WTC11 (cell line): ENCODE results near the gene DYDC1. TPM values are rescaled to one million over a fixed set of nuclear protein-coding genes. Genes with fewer than 3 reads are reported as not detected.

Experiments used
- ATAC-seq: fragments of 200-7000 bp; cut with Tn5 transposase; 2 replicates; pipeline ENCODE4 v1.10.0; 2021; ENCODE audit warnings: mild to moderate bottlenecking, moderate library complexity
- CTCF ChIA-PET: fragments of 300-600 bp; sonication (Branson Sonifier 250); formaldehyde crosslinking; loops from one replicate; lab custom pipeline; 2021; ENCODE audit warnings: antibody characterized with exemption; lab: Charles Lee
- POLR2A ChIA-PET: fragments of 350-600 bp; sonication (Branson Sonifier 250); formaldehyde crosslinking; loops from one replicate; lab custom pipeline; 2021; ENCODE audit warnings: antibody characterized with exemption; lab: Charles Lee
- DNase-seq: peaks from one replicate; pipeline ENCODE4 v3.0.0; 2021; ENCODE audit warnings: low spot score
- H3K27ac Mint-ChIP-seq: 2 replicates; pipeline ENCODE4 v1.8.0; 2021; ENCODE audit warnings: mixed read lengths
- H3K27me3 Mint-ChIP-seq: 2 replicates; pipeline ENCODE4 v1.8.0; 2021; ENCODE audit warnings: low read depth, mild to moderate bottlenecking, moderate library complexity, mixed read lengths
- H3K36me3 Mint-ChIP-seq: 2 replicates; pipeline ENCODE4 v1.8.0; 2021; ENCODE audit warnings: mixed read lengths
- H3K4me1 Mint-ChIP-seq: 2 replicates; pipeline ENCODE4 v1.8.0; 2022; ENCODE audit warnings: mixed read lengths
- H3K4me3 Mint-ChIP-seq: 2 replicates; pipeline ENCODE4 v1.8.0; 2021; ENCODE audit warnings: mild to moderate bottlenecking, moderate library complexity, mixed read lengths
- H3K9me3 Mint-ChIP-seq: 2 replicates; pipeline ENCODE4 v1.8.0; 2021; ENCODE audit warnings: mixed read lengths
- E2F4 ChIP-seq: sonication (generic); formaldehyde crosslinking; IDR thresholded peaks from 2 replicates; pipeline ENCODE4 v1.8.1; 2022; ENCODE audit warnings: low read depth, mild to moderate bottlenecking, moderate library complexity, missing genetic modification reagents, borderline replicate concordance
- ESRRA ChIP-seq: sonication (generic); formaldehyde crosslinking; IDR thresholded peaks from 2 replicates; pipeline ENCODE4 v1.8.1; 2022; ENCODE audit warnings: mild to moderate bottlenecking, missing genetic modification reagents, borderline replicate concordance
- FOXP1 ChIP-seq: sonication (generic); formaldehyde crosslinking; IDR thresholded peaks from 2 replicates; pipeline ENCODE4 v1.8.0; 2022; ENCODE audit warnings: missing genetic modification reagents, mild to moderate bottlenecking, moderate library complexity, borderline replicate concordance
- NFATC4 ChIP-seq: fragments of 250-450 bp; sonication (Bioruptor Pico); IDR thresholded peaks from 2 replicates; pipeline ENCODE4 v1.9.0; 2021; ENCODE audit warnings: mild to moderate bottlenecking
- NFE2L1 ChIP-seq: sonication (generic); formaldehyde crosslinking; IDR thresholded peaks from 2 replicates; pipeline ENCODE4 v1.8.1; 2023; ENCODE audit warnings: missing genetic modification reagents
- SP1 ChIP-seq: sonication (generic); formaldehyde crosslinking; conservative IDR thresholded peaks from 2 replicates; pipeline ENCODE4 v1.8.1; 2022; ENCODE audit warnings: missing genetic modification reagents
- USF2 ChIP-seq: sonication (generic); formaldehyde crosslinking; IDR thresholded peaks from 2 replicates; pipeline ENCODE4 v1.8.1; 2023; ENCODE audit warnings: mild to moderate bottlenecking, missing genetic modification reagents, moderate library complexity
- ZNF263 ChIP-seq: sonication (generic); formaldehyde crosslinking; IDR thresholded peaks from 2 replicates; pipeline ENCODE4 v1.8.1; 2022; ENCODE audit warnings: low read depth, mild to moderate bottlenecking, moderate library complexity, missing genetic modification reagents
- ZNF281 ChIP-seq: sonication (generic); formaldehyde crosslinking; IDR thresholded peaks from 2 replicates; pipeline ENCODE4 v1.8.0; 2023; ENCODE audit warnings: mild to moderate bottlenecking, missing genetic modification reagents
- total RNA-seq: library from RNA; stranded (reverse); gene quantifications from 3 replicates; pipeline ENCODE4 v1.2.3, GENCODE V29; 2021
- TF ChIP-seq, protein P1 (sequence below): fragments of 250-450 bp; sonication (Bioruptor Pico); conservative IDR thresholded peaks from 2 replicates; pipeline ENCODE4 v1.9.0; 2021; ENCODE audit warnings: mild to moderate bottlenecking
- TF ChIP-seq, protein P2 (sequence below): sonication (generic); formaldehyde crosslinking; IDR thresholded peaks from 2 replicates; pipeline ENCODE4 v1.8.0; 2022; ENCODE audit warnings: missing genetic modification reagents
- TF ChIP-seq, protein P3 (sequence below): sonication (generic); formaldehyde crosslinking; conservative IDR thresholded peaks from 2 replicates; pipeline ENCODE4 v1.8.1; 2022; ENCODE audit warnings: mild to moderate bottlenecking, missing genetic modification reagents
- TF ChIP-seq, protein P4 (sequence below): fragments of 200-600 bp; IDR thresholded peaks from 2 replicates; pipeline ENCODE4 v1.8.0; 2022; ENCODE audit warnings: antibody characterized with exemption

DYDC1 gene
- total RNA-seq, 1 experiment from 2014 or later, result 0.52 TPM

DNA sequence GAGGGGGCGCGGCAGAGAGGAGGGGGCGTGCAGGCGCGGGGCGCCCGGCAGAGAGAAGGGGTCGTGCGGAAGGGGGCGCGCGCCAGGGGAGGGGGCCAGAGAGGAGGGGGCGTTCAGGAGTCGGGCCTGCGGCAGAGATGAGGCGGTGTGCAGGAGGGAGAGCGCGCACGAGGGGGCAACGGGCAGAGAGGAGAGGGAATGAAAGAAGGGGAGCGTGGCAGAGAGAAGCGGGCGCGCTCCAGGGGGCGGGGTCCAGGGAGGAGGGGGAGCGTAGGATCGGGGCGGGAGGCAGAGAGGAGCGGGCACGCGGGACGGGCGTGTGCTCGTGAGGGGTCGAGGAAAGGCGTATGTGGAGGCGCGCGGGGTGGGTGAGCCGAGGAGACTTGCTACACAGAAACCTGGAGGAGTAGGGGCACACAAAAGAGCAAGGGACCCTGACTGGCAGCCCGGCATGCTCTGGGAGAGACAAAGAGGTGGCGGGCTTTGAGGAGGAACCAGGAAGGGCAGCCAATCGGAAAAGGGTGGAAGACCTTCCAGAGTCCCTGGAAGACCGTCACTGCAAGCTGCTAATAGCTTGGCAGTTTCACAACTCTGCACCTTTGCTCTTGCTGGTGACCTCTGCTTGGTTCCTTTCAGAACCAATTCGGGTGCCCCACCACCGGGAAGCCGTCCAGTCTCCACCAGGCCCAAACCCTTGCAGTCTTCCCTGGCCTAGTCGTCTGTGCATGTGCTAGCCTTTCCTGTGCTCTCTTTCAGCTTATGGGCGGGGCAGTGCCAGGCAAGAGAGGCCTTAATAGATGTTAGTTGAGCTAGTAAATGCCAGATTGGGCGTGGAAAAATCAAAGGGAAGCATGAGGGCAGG lies 665 bp upstream of the DYDC1 start:
- ChIA-PET POLR2A (interaction anchor here (1.7 kb wide), 1 partner anchor 51 kb away, joined by 5 read pairs; the partner anchor contains the start of gene PRXL2A), CTCF (interaction anchor here (1.1 to 2.7 kb wide), 3 partner anchors 21 to 239 kb away, joined by 4 to 14 read pairs (median 5); no protein-coding TSS in a partner anchor)
- Mint-ChIP-seq H3K9me3 (peaks cover 7% of the 10 kb centered on the region), H3K27ac (no peak overlapping the region), H3K4me1 (peaks cover 15% of the 10 kb centered on the region), H3K4me3 (peak overlapping the region; percentile 83), H3K27me3 (peaks cover 39% of the 10 kb centered on the region), H3K36me3 (no peaks in the 10 kb centered on the region)
- peak; percentile 60 for ATAC-seq
- TF ChIP-seq, protein P1, sequence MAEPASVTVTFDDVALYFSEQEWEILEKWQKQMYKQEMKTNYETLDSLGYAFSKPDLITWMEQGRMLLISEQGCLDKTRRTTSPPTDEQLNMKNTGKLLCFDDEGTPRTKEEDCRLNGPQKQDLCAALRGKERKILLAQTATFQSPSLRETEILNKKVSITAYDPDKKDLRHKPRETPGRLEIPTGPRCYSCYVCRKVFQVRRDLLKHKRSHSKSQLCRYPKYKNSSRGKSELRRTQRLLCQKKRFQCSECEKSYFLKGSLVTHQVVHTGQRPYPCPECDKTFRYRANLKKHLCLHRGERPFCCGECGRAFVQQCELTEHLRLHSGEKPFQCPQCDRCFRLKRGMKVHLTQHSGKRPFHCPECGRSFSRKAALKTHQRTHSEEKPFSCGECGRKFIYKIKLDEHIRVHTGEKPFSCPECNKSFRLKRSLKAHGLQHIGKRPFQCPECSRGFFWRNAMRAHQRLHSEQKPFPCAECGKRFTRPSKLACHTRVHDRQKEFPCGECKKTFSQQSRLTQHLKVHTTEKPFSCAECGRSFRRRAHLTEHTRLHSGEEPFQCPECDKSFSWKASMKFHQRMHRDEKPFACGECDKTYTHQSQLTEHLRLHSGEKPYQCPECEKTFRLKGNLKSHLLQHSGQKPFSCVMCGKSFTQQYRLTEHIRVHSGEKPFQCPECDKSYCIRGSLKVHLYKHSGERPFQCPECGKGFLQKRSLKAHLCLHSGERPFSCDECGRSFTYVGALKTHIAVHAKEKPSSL (CRISPR knock-in tag), result no peak
- TF ChIP-seq FOXP1, result peak; percentile 2; the same call in 1 of the 2 replicates
- TF ChIP-seq ZNF281 (CRISPR knock-in tag), result peak; percentile 74; the same call in 1 of the 2 replicates
- TF ChIP-seq ZNF263 (CRISPR knock-in tag), result peak; percentile 63; the same call in 1 of the 2 replicates
- TF ChIP-seq SP1, result peak; percentile 34
- TF ChIP-seq, protein P2, sequence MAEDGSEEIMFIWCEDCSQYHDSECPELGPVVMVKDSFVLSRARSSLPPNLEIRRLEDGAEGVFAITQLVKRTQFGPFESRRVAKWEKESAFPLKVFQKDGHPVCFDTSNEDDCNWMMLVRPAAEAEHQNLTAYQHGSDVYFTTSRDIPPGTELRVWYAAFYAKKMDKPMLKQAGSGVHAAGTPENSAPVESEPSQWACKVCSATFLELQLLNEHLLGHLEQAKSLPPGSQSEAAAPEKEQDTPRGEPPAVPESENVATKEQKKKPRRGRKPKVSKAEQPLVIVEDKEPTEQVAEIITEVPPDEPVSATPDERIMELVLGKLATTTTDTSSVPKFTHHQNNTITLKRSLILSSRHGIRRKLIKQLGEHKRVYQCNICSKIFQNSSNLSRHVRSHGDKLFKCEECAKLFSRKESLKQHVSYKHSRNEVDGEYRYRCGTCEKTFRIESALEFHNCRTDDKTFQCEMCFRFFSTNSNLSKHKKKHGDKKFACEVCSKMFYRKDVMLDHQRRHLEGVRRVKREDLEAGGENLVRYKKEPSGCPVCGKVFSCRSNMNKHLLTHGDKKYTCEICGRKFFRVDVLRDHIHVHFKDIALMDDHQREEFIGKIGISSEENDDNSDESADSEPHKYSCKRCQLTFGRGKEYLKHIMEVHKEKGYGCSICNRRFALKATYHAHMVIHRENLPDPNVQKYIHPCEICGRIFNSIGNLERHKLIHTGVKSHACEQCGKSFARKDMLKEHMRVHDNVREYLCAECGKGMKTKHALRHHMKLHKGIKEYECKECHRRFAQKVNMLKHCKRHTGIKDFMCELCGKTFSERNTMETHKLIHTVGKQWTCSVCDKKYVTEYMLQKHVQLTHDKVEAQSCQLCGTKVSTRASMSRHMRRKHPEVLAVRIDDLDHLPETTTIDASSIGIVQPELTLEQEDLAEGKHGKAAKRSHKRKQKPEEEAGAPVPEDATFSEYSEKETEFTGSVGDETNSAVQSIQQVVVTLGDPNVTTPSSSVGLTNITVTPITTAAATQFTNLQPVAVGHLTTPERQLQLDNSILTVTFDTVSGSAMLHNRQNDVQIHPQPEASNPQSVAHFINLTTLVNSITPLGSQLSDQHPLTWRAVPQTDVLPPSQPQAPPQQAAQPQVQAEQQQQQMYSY (CRISPR knock-in tag), result peak; percentile 25; the same call in 1 of the 2 replicates
- 0 out of 2 replicates have a peak, but pooled peaks have one; percentile 40 for TF ChIP-seq E2F4 (CRISPR knock-in tag)
- 0 out of 2 replicates have a peak, but pooled peaks have one; percentile 20 for TF ChIP-seq NFE2L1 (CRISPR knock-in tag)
- TF ChIP-seq, protein P3, sequence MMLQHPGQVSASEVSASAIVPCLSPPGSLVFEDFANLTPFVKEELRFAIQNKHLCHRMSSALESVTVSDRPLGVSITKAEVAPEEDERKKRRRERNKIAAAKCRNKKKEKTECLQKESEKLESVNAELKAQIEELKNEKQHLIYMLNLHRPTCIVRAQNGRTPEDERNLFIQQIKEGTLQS (CRISPR knock-in tag), result no peak
- DNase-seq, result peak; percentile 62

DNA sequence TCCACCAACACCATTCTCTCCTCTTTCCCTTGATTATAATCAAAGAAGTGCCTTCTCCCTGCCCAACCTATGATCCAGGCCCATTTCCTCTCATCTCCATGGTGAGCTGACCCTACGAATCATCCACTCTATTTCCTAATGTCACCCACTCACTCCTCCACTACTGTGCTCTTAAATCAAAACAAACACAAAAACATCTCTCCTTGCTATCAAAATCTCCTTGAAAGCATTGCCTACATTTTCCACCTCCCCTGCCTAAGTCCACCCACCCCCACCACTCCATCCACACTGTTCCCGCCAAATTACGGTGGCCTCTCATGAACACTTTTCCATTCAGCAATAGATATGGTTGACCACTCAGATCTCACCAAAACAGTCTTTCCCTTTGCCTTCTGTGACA lies 5.3 kb downstream of the DYDC1 start:
- Mint-ChIP-seq H3K27me3 (peaks cover 26% of the 10 kb centered on the region), H3K36me3 (no peaks in the 10 kb centered on the region), H3K27ac (no peak overlapping the region), H3K4me3 (no peak overlapping the region), H3K4me1 (peaks cover 19% of the 10 kb centered on the region), H3K9me3 (no peaks in the 10 kb centered on the region)
- POLR2A ChIA-PET, result no interaction called here
- CTCF ChIA-PET, result interaction anchor here (0.8 to 1.2 kb wide), 2 partner anchors 32 to 90 kb away, joined by 3 to 5 read pairs; no protein-coding TSS in a partner anchor
- ATAC-seq (no peak), DNase-seq (no peak)
- TF ChIP-seq NFATC4, result no peak
- TF ChIP-seq, protein P4, sequence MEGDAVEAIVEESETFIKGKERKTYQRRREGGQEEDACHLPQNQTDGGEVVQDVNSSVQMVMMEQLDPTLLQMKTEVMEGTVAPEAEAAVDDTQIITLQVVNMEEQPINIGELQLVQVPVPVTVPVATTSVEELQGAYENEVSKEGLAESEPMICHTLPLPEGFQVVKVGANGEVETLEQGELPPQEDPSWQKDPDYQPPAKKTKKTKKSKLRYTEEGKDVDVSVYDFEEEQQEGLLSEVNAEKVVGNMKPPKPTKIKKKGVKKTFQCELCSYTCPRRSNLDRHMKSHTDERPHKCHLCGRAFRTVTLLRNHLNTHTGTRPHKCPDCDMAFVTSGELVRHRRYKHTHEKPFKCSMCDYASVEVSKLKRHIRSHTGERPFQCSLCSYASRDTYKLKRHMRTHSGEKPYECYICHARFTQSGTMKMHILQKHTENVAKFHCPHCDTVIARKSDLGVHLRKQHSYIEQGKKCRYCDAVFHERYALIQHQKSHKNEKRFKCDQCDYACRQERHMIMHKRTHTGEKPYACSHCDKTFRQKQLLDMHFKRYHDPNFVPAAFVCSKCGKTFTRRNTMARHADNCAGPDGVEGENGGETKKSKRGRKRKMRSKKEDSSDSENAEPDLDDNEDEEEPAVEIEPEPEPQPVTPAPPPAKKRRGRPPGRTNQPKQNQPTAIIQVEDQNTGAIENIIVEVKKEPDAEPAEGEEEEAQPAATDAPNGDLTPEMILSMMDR, result no peak
- no peak for TF ChIP-seq ESRRA
- TF ChIP-seq USF2, result no peak
- TF ChIP-seq, protein P2 (CRISPR knock-in tag), result no peak
